Measurements from ENCODE around the gene SPATA6L.

SPATA6L gene

DNA sequence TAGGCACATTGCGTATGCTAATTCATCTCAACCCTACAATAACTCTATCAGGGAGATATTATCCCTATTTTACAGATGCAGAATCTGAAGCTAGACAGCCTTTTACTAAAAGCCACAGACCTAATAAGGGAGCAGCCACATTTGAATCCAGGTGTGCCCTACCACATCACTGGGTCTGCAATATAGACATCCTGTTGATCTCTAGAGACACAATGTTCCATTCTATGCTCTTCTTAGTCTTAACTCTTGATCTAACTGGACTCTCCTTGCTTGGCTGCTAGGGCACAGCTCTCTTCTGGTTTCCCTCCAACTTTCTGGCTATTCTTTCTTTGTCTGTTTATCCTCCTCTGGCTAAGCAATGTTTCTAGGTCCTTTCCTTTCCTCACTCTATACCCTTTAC is 1.4 kb upstream of the SPATA6L start:
- no peak overlapping the region for H3K4me3 ChIP-seq (ENCODE audit: low read length)
- TF ChIP-seq, protein P1, sequence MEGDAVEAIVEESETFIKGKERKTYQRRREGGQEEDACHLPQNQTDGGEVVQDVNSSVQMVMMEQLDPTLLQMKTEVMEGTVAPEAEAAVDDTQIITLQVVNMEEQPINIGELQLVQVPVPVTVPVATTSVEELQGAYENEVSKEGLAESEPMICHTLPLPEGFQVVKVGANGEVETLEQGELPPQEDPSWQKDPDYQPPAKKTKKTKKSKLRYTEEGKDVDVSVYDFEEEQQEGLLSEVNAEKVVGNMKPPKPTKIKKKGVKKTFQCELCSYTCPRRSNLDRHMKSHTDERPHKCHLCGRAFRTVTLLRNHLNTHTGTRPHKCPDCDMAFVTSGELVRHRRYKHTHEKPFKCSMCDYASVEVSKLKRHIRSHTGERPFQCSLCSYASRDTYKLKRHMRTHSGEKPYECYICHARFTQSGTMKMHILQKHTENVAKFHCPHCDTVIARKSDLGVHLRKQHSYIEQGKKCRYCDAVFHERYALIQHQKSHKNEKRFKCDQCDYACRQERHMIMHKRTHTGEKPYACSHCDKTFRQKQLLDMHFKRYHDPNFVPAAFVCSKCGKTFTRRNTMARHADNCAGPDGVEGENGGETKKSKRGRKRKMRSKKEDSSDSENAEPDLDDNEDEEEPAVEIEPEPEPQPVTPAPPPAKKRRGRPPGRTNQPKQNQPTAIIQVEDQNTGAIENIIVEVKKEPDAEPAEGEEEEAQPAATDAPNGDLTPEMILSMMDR (conservative IDR thresholded peaks at IDR 0.05; ENCODE audit: low read depth, low read length), result no peak
- no peak for DNase-seq (ENCODE audit: low read depth)

DNA sequence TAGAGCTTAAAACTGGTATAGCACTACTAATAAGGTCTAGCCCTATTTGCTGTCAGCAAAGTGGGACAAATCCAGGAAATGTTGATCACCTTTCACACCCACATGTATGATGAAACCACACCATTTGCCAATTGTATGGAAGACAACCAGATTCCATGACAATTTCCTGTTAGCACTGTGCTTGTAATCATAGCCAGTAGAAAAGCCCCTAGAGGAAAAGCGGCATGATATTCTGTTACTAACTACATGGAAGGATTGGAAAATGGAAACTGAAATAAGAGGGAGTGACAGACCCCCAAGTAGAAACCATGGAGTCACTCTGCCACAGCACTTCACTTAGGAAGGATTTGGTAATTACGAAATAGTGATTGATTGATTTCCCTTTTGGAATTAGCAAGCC is 923 bp downstream of the SPATA6L start:
- H3K4me3 ChIP-seq (ENCODE audit: low read length), result no peak overlapping the region

DNA sequence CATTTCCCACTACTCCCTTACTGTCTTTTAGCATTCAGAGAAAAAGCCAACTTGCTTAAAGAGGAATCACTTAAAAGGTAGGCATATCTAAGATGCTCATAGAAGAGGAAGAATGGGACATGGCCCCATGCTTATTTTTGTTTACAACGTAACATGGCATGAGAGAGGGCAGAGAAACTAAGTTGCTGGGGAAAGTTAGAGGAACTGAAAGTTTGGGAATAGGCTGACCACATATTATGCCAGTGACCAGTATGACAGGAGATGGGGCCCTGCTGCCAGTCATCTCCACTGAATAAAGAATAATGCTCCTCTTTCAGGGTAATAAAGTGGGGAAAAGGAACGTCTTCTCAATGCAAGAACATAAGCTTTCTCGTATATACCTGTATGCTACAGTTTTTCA is 2.3 kb downstream of the SPATA6L start:
- no peak for DNase-seq (ENCODE audit: low read depth)

More for the DNA sequence above, 923 bp downstream of the SPATA6L start:
- no peak for DNase-seq (ENCODE audit: low read depth)
- TF ChIP-seq, protein P1 (conservative IDR thresholded peaks at IDR 0.05; ENCODE audit: low read depth, low read length), result no peak

DNA sequence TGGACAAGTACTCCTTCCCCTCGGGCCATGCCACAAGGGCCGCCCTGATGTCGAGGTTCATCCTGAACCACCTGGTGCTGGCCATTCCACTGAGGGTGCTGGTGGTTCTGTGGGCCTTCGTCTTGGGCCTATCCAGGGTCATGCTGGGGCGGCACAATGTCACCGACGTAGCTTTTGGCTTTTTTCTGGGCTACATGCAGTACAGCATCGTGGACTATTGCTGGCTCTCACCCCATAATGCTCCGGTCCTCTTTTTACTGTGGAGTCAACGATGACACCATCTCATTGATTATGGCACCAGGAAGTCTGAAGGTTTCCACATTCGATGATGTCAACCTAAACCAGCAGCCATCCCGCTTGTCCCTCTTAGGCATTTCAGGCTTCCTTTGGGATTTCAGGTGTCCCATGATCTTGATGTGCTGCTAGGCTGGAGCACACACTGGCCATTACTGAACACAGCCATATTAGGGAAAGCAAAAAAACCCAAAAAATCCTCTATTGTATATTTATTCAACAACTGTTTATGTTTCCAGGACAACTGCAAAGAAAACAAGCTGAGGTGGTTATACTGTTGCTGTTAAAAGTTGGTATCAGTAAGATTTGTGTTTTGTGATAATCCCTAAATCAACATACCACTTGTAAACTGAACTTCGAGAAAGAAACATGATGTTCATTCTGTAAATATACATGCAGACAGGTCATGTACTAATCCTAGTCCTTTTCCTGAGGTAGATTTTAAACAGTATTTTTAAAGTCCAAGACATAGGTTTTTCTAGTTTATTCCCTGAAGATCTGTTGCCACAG is 3.1 kb downstream of the SPATA6L start:
- peak overlapping the region; percentile 60 for H3K4me3 ChIP-seq (ENCODE audit: low read length)
- no peak for DNase-seq (ENCODE audit: low read depth)
- TF ChIP-seq, protein P1 (conservative IDR thresholded peaks at IDR 0.05; ENCODE audit: low read depth, low read length), result no peak

More for the DNA sequence above, 2.3 kb downstream of the SPATA6L start:
- TF ChIP-seq, protein P1 (conservative IDR thresholded peaks at IDR 0.05; ENCODE audit: low read depth, low read length), result no peak
- no peak overlapping the region for H3K4me3 ChIP-seq (ENCODE audit: low read length)

DNA sequence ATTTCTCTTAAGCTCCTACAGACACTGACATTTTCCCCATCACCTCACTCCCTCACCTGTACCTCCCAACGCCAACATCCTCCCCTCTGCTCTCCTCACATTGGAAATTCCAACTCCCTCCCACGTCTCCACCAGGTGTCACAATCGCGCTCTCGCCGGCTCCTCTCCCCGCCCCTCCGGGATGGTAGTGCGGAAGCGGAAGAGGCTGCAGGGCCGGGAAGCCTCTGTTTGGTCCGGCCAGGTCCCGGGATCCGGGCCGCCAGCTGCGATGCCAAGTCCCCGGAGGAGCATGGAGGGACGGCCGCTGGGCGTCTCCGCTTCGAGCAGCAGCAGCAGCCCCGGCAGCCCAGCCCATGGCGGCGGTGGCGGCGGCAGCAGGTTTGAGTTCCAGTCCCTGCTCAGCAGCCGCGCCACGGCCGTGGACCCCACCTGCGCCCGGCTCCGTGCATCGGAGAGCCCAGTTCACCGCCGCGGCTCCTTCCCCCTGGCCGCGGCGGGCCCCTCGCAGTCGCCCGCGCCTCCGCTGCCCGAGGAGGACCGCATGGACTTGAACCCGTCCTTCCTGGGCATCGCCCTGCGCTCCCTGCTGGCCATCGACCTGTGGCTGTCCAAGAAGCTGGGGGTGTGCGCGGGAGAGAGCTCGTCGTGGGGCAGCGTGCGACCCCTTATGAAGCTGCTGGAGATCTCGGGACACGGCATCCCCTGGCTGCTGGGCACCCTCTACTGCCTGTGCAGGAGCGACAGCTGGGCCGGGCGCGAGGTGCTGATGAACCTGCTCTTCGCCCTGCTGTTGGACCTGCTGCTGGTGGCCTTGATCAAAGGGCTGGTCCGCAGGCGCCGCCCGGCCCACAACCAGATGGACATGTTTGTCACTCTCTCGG is 3.9 kb downstream of the SPATA6L start, which contains the start of gene PLPP6:
Gene PLPP6 (plus strand): TSS at position 187 of the 881 bp plus-strand sequence. CDS start 82 bp downstream, at position 269.
- DNase-seq (ENCODE audit: low read depth), result no peak
- peak within 1 kb of the TSS; percentile 60 for H3K4me3 ChIP-seq (ENCODE audit: low read length)
- TF ChIP-seq, protein P1 (conservative IDR thresholded peaks at IDR 0.05; ENCODE audit: low read depth, low read length), result peak; percentile 53

DNA sequence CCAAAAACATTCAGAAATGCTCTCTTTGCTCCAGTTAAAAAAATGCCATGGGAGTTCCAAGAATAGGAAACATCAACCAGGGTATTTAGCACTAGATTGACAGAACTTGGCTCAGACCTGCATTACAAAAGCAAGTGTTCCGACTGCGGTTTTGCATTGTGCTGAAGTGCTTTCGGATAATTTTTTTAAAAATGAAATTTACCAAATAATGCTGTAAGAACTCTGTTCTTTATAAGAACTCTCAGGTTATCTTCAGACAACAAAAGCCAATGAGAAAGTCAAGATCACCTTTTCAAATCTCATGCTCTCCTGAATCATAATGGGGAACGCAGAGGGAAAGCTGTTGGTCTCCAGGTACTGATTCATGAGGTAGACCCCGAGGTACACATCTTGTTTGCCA is 4.7 kb downstream of the SPATA6L start:
- TF ChIP-seq, protein P1 (conservative IDR thresholded peaks at IDR 0.05; ENCODE audit: low read depth, low read length), result no peak
- peak overlapping the region; percentile 60 for H3K4me3 ChIP-seq (ENCODE audit: low read length)
- peak; percentile 86 for DNase-seq (ENCODE audit: low read depth)
